HepG2 (cell line): ENCODE data around the gene TMEM182. TPM values are rescaled to one million over a fixed set of nuclear protein-coding genes. Genes with fewer than 3 reads are reported as not detected.

ENCODE experiments used
- ATAC-seq: fragments of 200-7000 bp; cut with Tn5 transposase; 3 replicates; pipeline ENCODE4 v1.9.1; 2020; ENCODE audit warnings: mild to moderate bottlenecking, moderate library complexity
- BruUV-seq: library from RNA; stranded (reverse); fragments of 400-500 nt; replicated peaks from 2 replicates; lab custom pipeline; 2021; lab: Mats Ljungman, UMichigan
- CTCF ChIA-PET: fragments of 300-600 bp; formaldehyde crosslinking; extraction: SDS; loops from one replicate; lab custom pipeline; 2021; ENCODE audit warnings: low total read pairs, inconsistent platforms, low intra/inter-chr PET ratio; lab: Yijun Ruan, JAX
- POLR2A ChIA-PET: fragments of 350-600 bp; sonication (Branson Sonifier 250); formaldehyde crosslinking; loops from one replicate; lab custom pipeline; 2020; ENCODE audit warnings: antibody characterized with exemption, inconsistent platforms; lab: Yijun Ruan, JAX
- DNase-seq: peaks from one replicate; pipeline ENCODE4 v3.0.0-alpha.2; 2015; ENCODE audit warnings: low spot score
- FAIRE-seq: peaks from 3 replicates; lab custom pipeline; 2011; peaks lifted over from hg19 to GRCh38; lab: Jason Lieb, UNC
- H2AFZ ChIP-seq: one replicate; pipeline ENCODE4 v1.6.1; 2011; ENCODE audit warnings: low read length, inconsistent platforms
- H3K27ac ChIP-seq: fragments of 300-600 bp; 3 replicates; pipeline ENCODE4 v1.8.0; 2011; ENCODE audit warnings: mixed run types, mild to moderate bottlenecking, mixed read lengths, low read length, inconsistent platforms; ENCODE audit not compliant: insufficient read depth; ENCODE audit errors: extremely low read length
- H3K27me3 ChIP-seq, 2 experiments: fragments of 200-600 bp in 1 of 2; 2 replicates in 1 of 2; 3 replicates in 1 of 2; pipeline versions ENCODE4 v1.6.0 to v1.8.0; 2011; ENCODE audit warnings: low read length in 2 of 2, mild to moderate bottlenecking in 2 of 2, moderate library complexity in 2 of 2, inconsistent platforms in 1 of 2; ENCODE audit not compliant: insufficient read depth in 2 of 2, control insufficient read depth in 1 of 2
- H3K36me3 ChIP-seq, 2 experiments: fragments of 200-600 bp in 1 of 2; replicated peaks in 1 of 2; 2 replicates in 1 of 2; 3 replicates in 1 of 2; pipeline versions ENCODE4 v1.5.1 to v1.8.0; 2011; ENCODE audit warnings: low read length in 2 of 2, inconsistent platforms in 1 of 2; ENCODE audit not compliant: insufficient read depth in 2 of 2, control insufficient read depth in 1 of 2
- H3K4me1 ChIP-seq: 2 replicates; pipeline ENCODE4 v1.5.1; 2012; ENCODE audit warnings: low read length, inconsistent platforms; ENCODE audit not compliant: insufficient read depth
- H3K4me2 ChIP-seq: 2 replicates; pipeline ENCODE4 v1.6.0; 2011; ENCODE audit warnings: low read depth, low read length, inconsistent platforms
- H3K4me3 ChIP-seq, 3 experiments: fragments of 200-600 bp in 1 of 3; sonication (generic), shearing (Covaris generic) in 1 of 3; replicated peaks in 1 of 3; 2 replicates each; pipeline ENCODE4 v1.5.1; 2011 to 2016; ENCODE audit warnings: low read length in 3 of 3, inconsistent platforms in 2 of 3, low read depth in 2 of 3, mild to moderate bottlenecking in 2 of 3, control low read depth in 1 of 3, mixed read lengths in 1 of 3; ENCODE audit not compliant: insufficient read depth in 1 of 3
- H3K79me2 ChIP-seq: one replicate; pipeline ENCODE4 v1.6.1; 2011; ENCODE audit warnings: low read length, inconsistent platforms; ENCODE audit not compliant: insufficient read depth
- H3K9ac ChIP-seq: 2 replicates; pipeline ENCODE4 v1.6.0; 2011; ENCODE audit warnings: mild to moderate bottlenecking, low read depth, low read length, inconsistent platforms; ENCODE audit not compliant: insufficient read depth
- H3K9me3 ChIP-seq: 2 replicates; pipeline ENCODE4 v1.5.1; 2012; ENCODE audit warnings: mild to moderate bottlenecking, low read length
- H4K20me1 ChIP-seq: 2 replicates; pipeline ENCODE4 v1.6.0; 2011; ENCODE audit warnings: inconsistent platforms, mild to moderate bottlenecking, low read length, moderate library complexity; ENCODE audit not compliant: insufficient read depth
- CEBPB ChIP-seq: IDR thresholded peaks from 2 replicates; pipeline ENCODE4 v1.6.1; 2011; ENCODE audit warnings: low read depth, low read length, improper control_type of control experiment, borderline replicate concordance
- E2F5 ChIP-seq: sonication (generic); formaldehyde crosslinking; conservative IDR thresholded peaks from 2 replicates; pipeline ENCODE4 v1.4.0; 2020; ENCODE audit warnings: missing genetic modification reagents
- FIP1L1 ChIP-seq: fragments of 200-400 bp; formaldehyde crosslinking; IDR thresholded peaks from 2 replicates; pipeline ENCODE4 v1.6.1; 2018; ENCODE audit warnings: low read depth, mild to moderate bottlenecking, low read length, moderate library complexity, borderline replicate concordance; ENCODE audit not compliant: insufficient read depth
- ISX ChIP-seq: sonication (generic); formaldehyde crosslinking; conservative IDR thresholded peaks from 2 replicates; pipeline ENCODE4 v1.5.0; 2020; ENCODE audit warnings: missing genetic modification reagents
- NFE2L2 ChIP-seq: fragments of 150-350 bp; IDR thresholded peaks from 2 replicates; pipeline ENCODE4 v1.6.1; 2014; ENCODE audit warnings: low read length
- NFYB ChIP-seq: sonication (generic); formaldehyde crosslinking; IDR thresholded peaks from 2 replicates; pipeline ENCODE4 v1.4.0; 2020; ENCODE audit warnings: missing genetic modification reagents
- SKIL ChIP-seq: sonication (generic); formaldehyde crosslinking; IDR thresholded peaks from 2 replicates; pipeline ENCODE4 v1.8.0; 2022; ENCODE audit warnings: missing genetic modification reagents, mild to moderate bottlenecking, moderate library complexity, borderline replicate concordance
- ZC3H4 ChIP-seq: sonication (generic); formaldehyde crosslinking; IDR thresholded peaks from 2 replicates; pipeline ENCODE4 v1.4.0; 2020; ENCODE audit warnings: missing genetic modification reagents, borderline replicate concordance
- ZNF10 ChIP-seq: sonication (generic); formaldehyde crosslinking; IDR thresholded peaks from 2 replicates; pipeline ENCODE4 v1.4.0; 2020; ENCODE audit warnings: mild to moderate bottlenecking, low read depth, missing genetic modification reagents, borderline replicate concordance
- ZNF792 ChIP-seq: IDR thresholded peaks from 2 replicates; pipeline ENCODE4 v1.6.1; 2016
- ZSCAN12 ChIP-seq: sonication (generic); formaldehyde crosslinking; IDR thresholded peaks from 2 replicates; pipeline ENCODE4 v1.9.0; 2021; ENCODE audit warnings: mild to moderate bottlenecking, missing genetic modification reagents
- ZZZ3 ChIP-seq: sonication (generic); formaldehyde crosslinking; IDR thresholded peaks from 2 replicates; pipeline ENCODE4 v1.4.0; 2020; ENCODE audit warnings: missing genetic modification reagents, mild to moderate bottlenecking, borderline replicate concordance
- WGBS: methylation state at CpG from one replicate; pipeline ENCODE4 v1.1.6; 2017; ENCODE audit warnings: low lambda C conversion rate; 5-methylcytosine and 5-hydroxymethylcytosine counted together
- in situ Hi-C: cut with HindIII; loops from 2 replicates; pipeline ENCODE4 v1.10.0; 2017; ENCODE audit warnings: low pct_unique_long_range_greater_than_20kb; ENCODE audit not compliant: extremely low pct_ligation_motif_present
- intact Hi-C: fragments of 100-400 bp; cut with micrococcal nuclease; formaldehyde crosslinking; loops from one replicate; pipeline ENCODE4 v1.10.0; 2022; ENCODE audit not compliant: unreplicated experiment
- polyA plus RNA-seq, 8 experiments: library from polyadenylated mRNA; depleted of rRNA in 3 of 8; stranded (reverse) in 7 of 8; unstranded in 1 of 8; fragments of >200 nt; fragmentation: Illumina TruSeq in 4 of 8; extraction: Trizol in 4 of 8; gene quantifications; 2 replicates each; pipeline versions ENCODE4 v1.2.1 to v1.2.3, GENCODE V29; 2011 to 2016; ENCODE audit warnings: low read depth in 4 of 8, missing spikeins in 1 of 8, mixed read lengths in 1 of 8; ENCODE audit not compliant: insufficient read depth in 1 of 8
- total RNA-seq, 5 experiments: library from RNA; depleted of rRNA; stranded (reverse); fragments of >200 nt; fragmentation: Illumina TruSeq; extraction: Trizol; gene quantifications; 2 replicates each; pipeline ENCODE4 v1.2.3, GENCODE V29; 2016; ENCODE audit warnings: low read depth in 1 of 5

The TMEM182 gene
- total and polyA plus RNA-seq, 2 of the 13 experiments (the other 11 are each of a cell fraction or from before 2014, with no cell fraction given): 8.7 to 8.9 TPM

GRCh38 chr2:102754456-102755145 is 7.2 kb upstream of the TMEM182 start:
- 97% methylated on average over 3 of the region's 3 CpGs for WGBS
- no peak overlapping the region for H2AFZ ChIP-seq
- BruUV-seq: no TSS peak
- no peak overlapping the region for H3K27ac ChIP-seq
- peak; percentile 14; the same call in 1 of the 2 replicates for TF ChIP-seq CEBPB
- TF ChIP-seq ZSCAN12 (CRISPR knock-in tag): no peak
- TF ChIP-seq ZC3H4 (CRISPR knock-in tag): no peak
- intact Hi-C loops (no loop called here), in situ Hi-C loops (loop anchor here (5.0 kb wide), 1 partner anchor 48 kb away; no protein-coding TSS in a partner anchor)
- no peak for ATAC-seq
- no peaks in the 10 kb centered on the region for H4K20me1 ChIP-seq
- H3K27me3 ChIP-seq: no peaks in the 10 kb centered on the region
- DNase-seq: no peak
- H3K79me2 ChIP-seq: no peaks in the 10 kb centered on the region
- H3K36me3 ChIP-seq: no peaks in the 10 kb centered on the region
- H3K9me3 ChIP-seq: no peaks in the 10 kb centered on the region
- FAIRE-seq: no peak
- no peak overlapping the region for H3K9ac ChIP-seq
- H3K4me1 ChIP-seq: no peaks in the 10 kb centered on the region
- POLR2A ChIA-PET: interaction anchor here (1.5 kb wide), 1 partner anchor 51 kb away, joined by 4 read pairs; no protein-coding TSS in a partner anchor
- CTCF ChIA-PET: interaction anchor here (2.4 kb wide), 1 partner anchor 52 kb away, joined by 44 read pairs; no protein-coding TSS in a partner anchor
- no peak overlapping the region for H3K4me3 ChIP-seq
- no peak overlapping the region for H3K4me2 ChIP-seq

- Histone ChIP-seq H3K9me3 (no peaks in the 10 kb centered on the region), H3K36me3 (no peaks in the 10 kb centered on the region), H3K4me2 (no peak overlapping the region), H3K79me2 (no peaks in the 10 kb centered on the region), H3K4me3 (no peak overlapping the region), H3K9ac (no peak overlapping the region), H2AFZ (no peak overlapping the region), H3K4me1 (no peaks in the 10 kb centered on the region), H3K27ac (no peak overlapping the region), H4K20me1 (no peaks in the 10 kb centered on the region), H3K27me3 (no peaks in the 10 kb centered on the region)
- intact Hi-C loops: no loop called here
- BruUV-seq: no TSS peak
- FAIRE-seq (no peak), DNase-seq (no peak), ATAC-seq (no peak)
- CTCF ChIA-PET: no interaction called here
- POLR2A ChIA-PET: no interaction called here
- 95% methylated on average over 4 of the region's 4 CpGs for WGBS
- in situ Hi-C loops: no loop called here
- TF ChIP-seq ISX (CRISPR knock-in tag) (no peak), ZZZ3 (no peak), NFE2L2 (no peak), ZNF792 (CRISPR knock-in tag) (no peak), ZNF10 (CRISPR knock-in tag) (no peak), E2F5 (CRISPR knock-in tag) (no peak), SKIL (CRISPR knock-in tag) (no peak), NFYB (CRISPR knock-in tag) (no peak), FIP1L1 (no peak)
Measured at GRCh38 chr2:102755284-102755683, 6.5 kb upstream of the TMEM182 start.
